HG03175 (cell line): ENCODE data around the gene LSM3.
A peak's percentile ranks its signal among the peaks of the same experiment; 100 is the strongest.

Experiments used
- ATAC-seq: cut with Tn5 transposase; IDR thresholded peaks from one replicate; pipeline ENCODE4 v1.9.1; 2021; ENCODE audit warnings: mild to moderate bottlenecking, moderate library complexity; ENCODE audit not compliant: unreplicated experiment

Gene LSM3

DNA sequence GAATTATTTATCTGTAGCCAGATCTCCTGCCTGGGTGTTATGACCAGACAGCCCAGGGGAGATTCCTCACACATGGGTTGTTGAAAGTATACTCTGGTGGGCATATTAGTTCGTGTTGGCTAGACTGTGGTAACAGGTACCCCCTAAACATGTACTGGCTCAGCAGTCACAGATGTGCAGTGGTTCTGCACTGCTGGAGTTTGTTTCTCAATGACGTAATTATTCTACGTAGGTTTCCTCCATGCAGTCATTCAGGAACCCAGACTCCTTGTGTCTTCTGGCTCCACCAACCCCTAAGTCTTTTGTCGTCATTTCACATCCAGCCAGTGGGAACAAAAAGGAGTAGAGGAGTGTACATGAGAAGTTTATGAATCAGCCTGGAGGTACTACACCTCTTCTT lies 16.2 kb downstream of the LSM3 start:
- no peak for ATAC-seq

DNA sequence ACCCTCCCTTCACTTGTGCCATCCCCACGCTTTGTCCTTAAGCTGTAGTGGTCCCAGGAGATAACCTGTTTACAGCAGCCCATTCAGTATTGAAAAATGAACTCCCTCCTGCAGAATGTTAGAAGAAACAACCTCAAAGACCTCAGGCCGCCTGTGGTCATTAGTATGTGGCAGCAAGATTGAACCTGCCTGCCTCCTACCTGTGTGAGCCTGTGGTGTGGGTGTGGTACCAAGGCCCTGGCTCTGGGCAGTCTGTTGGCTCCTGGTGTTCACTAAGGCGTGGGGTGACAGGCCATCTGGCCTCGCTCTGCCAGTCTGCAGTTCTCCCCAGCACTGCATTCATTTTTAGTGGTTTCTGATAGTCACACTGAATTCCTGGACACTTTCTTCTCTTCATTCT lies 21.0 kb downstream of the LSM3 start:
- ATAC-seq = no peak

DNA sequence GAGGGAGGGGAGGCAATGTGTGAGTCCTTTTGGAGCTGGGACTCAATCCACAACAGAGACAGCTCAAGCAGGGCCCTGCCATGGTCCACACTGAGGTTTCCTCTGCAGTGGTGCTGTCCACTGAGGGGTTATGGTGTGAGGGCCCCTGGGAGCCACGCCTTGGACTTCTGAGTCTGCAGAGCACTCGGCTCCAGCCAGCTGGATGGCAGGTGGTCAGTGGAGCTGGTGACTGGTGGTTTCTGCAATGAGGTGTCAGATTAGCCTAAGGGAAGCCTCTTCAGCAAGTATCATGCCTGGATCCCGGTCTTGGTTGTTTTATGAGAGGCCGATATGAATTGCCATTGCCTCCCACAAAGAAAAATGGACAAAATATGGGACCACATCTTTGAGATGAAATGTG lies 21.7 kb downstream of the LSM3 start:
- ATAC-seq = no peak

GRCh38 chr3:14200841-14201240 lies 22.2 kb downstream of the LSM3 start:
- ATAC-seq = no peak

- ATAC-seq = no peak
Measured at GRCh38 chr3:14201940-14202684, 23.5 kb downstream of the LSM3 start.

- no peak for ATAC-seq
Measured at GRCh38 chr3:14202874-14203520, 24.4 kb downstream of the LSM3 start.

GRCh38 chr3:14203521-14204079 lies 25.0 kb downstream of the LSM3 start:
- ATAC-seq = peak; percentile 63

DNA sequence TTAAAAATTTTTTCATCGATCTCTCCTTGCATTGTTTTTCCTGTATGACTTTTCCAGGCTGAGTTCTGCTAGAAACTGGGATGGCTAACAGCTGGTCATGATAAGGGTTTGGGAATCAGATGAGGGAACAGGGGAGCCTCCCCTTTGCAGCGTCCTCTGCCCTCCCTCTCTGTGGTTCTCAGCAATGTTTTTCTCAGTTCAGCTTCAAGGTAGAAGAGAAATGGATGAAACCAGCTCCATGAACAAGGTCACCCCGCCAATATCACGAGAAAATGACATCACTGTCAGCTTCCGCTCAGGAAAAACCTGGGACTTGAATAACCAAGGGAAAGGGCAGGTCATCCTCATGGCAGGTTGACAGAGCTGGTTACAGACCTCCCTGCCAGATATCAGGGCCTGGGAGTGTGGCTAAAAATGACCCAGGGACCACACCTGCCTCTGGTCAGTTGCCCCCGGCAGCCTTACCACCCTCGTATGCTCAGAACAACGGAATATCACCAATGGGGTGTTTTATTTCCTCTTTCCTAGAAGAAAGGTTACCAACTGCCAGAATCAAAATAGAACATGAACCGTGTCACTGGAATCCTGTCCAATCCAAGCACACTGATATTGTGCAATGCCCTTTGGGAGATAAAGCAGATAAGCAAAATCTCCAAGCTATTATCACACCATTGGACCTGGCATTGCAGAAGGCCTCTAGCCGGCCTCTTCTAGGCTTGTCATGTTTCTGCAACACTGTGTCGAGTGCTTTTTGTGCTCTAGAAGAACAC lies 26.1 kb downstream of the LSM3 start:
- no peak for ATAC-seq

DNA sequence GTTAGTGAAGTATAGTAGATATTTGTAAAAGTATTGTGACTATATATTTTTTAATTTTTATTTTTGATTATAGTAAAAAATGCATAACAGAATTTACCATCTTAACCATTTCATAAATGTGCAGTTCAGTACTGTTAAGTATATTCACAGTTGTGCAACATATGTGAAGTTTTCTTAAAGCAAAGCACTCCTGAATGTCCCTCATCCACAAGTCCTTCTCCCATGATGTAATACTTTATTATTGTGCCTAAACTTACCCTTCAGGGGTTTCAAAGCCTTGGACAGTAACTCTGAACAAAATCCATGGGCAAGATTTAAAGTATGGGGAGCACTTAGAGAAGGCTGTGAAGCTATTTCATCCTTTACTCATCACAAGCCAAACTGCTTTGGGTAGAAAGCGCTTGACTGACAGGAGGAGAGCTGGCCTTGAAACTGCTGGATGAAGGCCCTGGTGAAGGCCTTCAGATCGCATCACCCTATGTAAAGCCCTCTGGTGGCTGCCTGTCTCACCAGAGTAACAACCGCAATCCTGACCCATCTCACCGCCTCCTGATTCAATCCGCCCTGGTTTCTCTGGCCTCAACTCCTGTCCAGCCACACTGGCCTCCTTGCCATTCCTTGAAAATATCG lies 28.0 kb downstream of the LSM3 start:
- no peak for ATAC-seq

DNA sequence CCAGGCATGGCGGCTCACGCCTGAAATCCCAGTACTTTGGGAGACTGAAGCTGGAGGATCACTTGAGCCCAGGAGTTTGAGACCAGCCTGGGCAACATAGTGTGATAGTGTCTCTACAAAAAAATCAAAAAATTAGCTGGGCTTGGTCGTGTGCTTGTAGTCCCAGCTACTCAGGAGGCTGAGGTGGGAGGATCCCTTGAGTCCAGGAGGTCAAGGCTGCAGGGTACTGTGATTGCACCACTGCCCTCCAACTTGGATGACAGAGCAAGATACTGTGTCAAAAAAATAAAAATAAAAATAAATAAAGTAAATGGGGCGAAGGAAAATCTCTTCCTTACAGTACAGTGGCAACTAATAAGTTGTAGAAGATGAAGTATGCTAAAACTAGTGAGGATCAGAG lies 29.6 kb downstream of the LSM3 start:
- no peak for ATAC-seq

DNA sequence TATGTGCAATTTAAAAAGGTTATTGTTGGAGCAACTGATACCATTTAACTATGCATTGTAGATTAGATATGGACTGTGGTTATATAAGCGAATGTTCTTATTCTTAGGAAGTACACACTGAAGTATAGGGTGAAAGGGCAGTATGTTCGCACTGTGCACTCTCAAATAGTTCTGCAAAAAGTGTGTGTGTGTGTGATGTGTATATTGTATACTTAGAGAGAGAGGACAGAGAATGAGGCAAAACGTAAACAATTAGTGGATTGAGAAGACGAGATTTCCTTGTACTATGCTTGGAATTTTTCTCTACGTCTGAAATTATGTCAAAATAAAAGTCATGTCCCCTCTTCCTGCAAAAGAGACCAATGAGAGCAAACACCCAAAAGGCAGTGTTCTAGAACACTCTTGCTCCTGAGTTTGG lies 30.4 kb downstream of the LSM3 start:
- no peak for ATAC-seq

DNA sequence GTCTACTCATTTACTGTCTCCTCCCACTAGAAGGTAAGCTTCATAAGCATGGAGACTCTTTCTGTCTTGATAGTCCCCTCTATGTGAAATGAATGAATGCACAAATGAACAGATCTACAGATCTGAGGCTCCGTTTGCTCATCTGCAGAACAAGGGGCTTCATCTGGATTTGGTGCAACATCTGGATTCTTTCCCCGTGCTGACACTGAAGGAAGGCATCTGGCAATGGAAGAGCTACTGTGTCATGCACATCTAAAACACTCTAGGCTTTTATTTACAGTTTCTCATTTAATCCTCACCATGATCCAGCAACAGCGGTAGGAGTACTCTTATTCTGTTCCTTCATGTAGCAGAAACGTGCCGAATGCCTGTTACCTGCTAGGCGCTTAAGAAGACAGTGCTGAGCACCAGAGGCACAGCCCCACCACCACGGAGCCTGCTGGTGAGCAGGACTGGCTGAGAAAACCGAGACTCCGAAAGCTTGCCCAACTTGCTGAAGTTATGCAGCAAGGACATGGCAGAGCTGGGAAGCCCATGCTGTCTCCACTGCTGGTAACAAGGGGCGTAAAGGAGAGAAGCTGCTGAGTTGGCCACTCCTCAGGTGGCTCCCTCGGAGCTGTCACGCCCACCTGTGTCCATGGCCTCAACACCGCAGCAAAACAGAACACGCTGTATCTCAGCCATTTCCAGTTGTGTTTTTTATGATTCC lies 31.1 kb downstream of the LSM3 start:
- ATAC-seq = no peak

DNA sequence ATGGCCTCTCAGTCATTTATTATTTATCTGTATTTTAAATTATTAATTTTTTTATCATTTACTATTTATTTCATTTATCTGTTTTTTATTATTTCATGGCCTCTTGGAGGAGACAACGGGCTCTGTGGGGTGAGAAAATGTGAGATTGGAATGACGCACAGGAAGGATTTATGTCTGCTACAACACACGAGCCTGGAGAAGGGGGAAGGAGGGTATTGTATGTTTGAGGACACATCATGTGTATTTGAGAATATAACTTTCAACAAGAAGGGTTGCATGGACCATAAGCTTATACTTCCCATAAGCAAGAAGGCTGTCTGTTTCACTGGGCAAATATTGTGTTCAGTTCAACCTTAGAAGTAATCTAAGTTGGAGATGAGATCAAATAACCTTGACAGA lies 31.7 kb downstream of the LSM3 start:
- ATAC-seq = no peak

DNA sequence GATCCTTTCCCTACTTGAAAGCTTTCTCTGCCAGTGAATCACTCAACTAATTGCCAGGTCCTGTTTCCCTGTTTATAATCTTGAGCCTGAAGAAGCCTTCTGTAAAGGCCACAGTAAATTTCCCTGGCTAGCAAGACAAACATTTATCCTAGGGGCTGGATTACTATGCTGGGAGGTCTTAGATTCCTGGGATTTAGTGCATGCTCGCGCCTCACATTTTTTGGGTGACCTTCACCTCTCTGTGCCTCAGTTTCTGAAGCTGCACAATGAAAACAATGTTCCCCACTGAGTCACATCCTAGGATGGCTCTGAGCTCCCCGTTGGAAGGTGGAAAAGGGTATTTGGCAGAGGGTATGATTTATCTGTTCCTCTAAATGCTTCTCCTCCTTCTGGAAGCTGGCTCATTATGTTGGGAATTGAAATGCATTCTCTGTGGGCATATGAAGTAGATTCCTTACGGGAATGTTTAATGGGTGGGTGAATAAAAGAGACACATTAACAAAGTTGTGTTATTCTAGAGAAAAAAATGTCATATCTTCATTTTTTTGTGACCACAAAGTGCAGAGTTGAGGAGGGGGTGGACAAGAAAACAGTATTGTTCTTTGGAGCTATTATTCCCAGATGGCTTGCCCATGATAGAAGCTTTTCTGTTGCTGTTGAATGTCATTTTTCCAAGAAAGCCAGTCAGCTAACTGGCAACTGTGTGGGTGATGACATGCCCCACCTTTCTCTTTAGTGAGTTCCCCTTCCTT lies 32.4 kb downstream of the LSM3 start:
- ATAC-seq = no peak

DNA sequence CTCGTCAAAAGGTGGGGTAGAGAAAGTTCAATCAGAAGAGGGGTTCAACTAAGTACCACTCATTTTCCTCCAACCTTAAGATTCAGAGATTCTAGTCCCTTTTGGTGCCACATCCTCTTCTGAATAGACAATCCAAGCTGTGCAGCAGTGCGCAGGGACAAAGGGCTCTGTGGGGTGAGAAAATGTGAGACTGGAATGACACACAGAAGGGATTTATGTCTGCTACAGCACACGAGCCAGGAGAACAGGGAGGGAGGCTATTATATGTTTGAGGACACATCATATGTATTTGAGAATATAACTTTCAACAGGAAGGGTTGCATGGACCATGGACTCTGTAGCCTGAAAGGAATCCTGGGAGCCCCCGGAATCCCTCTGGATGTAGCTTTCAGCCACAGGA lies 33.0 kb downstream of the LSM3 start:
- ATAC-seq = no peak

DNA sequence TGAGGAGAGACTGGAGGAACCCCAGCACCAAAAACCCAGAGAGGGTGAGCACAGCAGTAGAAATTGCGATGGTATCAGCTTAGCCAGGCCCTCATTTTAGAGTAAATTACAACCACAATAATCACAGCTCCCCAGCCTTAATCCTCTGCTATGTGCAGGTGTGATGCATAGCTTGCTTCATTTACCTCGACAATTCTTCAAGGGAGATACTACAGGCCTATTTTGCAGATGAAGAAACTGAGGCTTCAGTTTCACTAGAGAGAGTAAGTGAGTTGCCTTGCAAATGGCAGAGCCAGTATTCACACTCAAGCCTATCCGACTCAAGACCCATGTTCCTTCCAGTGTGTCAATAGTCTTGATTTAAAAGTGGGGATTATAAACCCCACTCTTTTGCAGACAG lies 33.4 kb downstream of the LSM3 start:
- ATAC-seq = no peak

DNA sequence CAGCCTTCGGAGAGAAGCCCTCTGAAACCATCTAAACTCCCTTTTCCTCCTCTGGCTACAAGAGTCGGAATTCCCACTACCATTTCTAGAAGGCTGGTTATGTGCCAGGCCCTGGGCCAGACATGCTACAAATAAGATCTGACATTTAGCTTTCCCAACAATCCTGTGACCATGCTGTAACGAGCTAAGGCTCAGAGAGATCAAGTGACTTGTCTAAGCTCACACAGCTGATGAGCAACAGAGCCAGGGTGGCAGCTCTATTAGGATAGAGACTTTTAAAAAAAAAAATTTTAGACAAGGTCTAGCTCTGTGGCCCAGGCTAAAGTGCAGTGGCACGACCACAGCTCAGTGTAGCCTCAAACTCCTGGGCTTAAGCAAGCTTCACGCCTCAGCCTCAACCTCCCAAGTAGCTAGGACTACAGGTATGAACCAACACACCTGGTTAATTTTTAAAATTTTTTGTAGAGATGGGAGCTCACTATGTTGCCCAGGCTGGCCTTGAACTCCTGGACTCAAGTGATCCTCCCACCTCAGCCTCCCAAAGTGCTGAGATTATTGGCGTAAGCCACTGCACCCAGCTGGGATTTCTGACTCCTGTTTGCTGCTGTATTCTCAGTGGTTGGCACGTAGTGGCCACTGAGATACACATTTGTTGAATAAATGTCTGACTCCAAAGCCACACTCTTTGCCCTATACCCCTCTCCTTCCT lies 34.6 kb downstream of the LSM3 start:
- ATAC-seq = no peak

DNA sequence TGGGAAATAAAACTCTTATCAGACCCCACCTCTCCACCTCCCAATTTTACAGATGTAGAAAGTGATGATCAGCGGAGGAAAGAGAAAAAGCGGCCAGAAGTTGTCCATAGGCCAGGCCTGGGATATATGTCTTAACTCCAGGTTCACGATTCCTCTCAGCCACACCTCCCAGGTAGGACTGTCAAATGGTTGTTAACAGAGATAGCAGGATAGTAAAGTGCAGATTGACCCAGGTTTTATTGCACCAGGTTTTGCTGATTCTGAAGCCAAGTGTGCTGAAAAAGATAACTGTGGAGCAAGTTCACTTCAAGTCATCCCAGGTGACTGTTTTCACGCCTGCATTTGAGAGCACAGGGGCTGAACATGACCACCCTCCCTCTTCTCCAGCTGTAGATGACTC lies 36.1 kb downstream of the LSM3 start:
- no peak for ATAC-seq
